ENCODE results near the gene NEDD4.

- TF ChIP-seq CTCF (IDR thresholded peaks at IDR 0.05; ENCODE audit: insufficient read depth, low read depth, low read length) (no peak), EZH2 (IDR thresholded peaks at IDR 0.05; ENCODE audit: insufficient read depth, low read length) (no peak)
These were observed 207.1 kb downstream of the NEDD4 start for GRCh38 chr15:55786341-55786740.

Data from astrocyte (in vitro differentiated cells and primary cell).